Breast epithelium (tissue), 3 donors: ENCODE results near the gene FXYD7.

Source experiments
- CTCF ChIP-seq, 3 donors: fragments of 450-650 bp; IDR thresholded peaks; one replicate each; pipeline ENCODE4 v1.5.1; 2016 to 2017; ENCODE audit warnings: antibody characterized with exemption in 3 of 3, mild to moderate bottlenecking in 3 of 3, moderate library complexity in 3 of 3
- POLR2AphosphoS5 ChIP-seq, 3 donors: sonication (generic); formaldehyde crosslinking; IDR thresholded peaks; one replicate each; pipeline ENCODE4 v1.6.1; 2017; ENCODE audit warnings: antibody characterized with exemption in 3 of 3

- no peak for TF ChIP-seq CTCF (IDR thresholded peaks at IDR 0.05)
- TF ChIP-seq POLR2AphosphoS5 (IDR thresholded peaks at IDR 0.05) = no peak
Measured at GRCh38 chr19:35119091-35119490, 24.0 kb upstream of the FXYD7 start.
